Measurements from ENCODE around the gene CTDSPL2.
"Not testable (repeated sequence)": the region's sequence is repeated elsewhere in the genome, so short reads cannot be mapped to it uniquely, and the experiment has no call there.

DNA sequence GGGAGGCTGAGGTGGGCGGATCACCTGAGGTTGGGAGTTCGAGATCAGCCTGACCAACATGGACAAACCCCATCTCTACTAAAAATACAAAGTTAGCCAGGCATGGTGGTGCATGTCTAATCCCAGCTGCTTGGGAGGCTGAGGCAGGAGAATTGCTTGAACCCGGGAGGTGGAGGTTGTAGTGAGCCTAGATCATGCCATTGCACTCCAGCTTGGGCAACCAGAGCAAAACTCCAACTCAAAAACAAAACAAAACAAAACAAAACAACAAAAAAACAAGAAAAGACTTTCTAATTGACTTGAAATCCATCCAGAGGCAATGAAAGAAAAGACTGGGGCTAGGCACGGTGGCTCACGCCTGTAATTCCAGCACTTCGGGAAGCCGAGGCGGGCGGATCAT, 121.7 kb downstream of the CTDSPL2 start:
- TF ChIP-seq, protein P1, sequence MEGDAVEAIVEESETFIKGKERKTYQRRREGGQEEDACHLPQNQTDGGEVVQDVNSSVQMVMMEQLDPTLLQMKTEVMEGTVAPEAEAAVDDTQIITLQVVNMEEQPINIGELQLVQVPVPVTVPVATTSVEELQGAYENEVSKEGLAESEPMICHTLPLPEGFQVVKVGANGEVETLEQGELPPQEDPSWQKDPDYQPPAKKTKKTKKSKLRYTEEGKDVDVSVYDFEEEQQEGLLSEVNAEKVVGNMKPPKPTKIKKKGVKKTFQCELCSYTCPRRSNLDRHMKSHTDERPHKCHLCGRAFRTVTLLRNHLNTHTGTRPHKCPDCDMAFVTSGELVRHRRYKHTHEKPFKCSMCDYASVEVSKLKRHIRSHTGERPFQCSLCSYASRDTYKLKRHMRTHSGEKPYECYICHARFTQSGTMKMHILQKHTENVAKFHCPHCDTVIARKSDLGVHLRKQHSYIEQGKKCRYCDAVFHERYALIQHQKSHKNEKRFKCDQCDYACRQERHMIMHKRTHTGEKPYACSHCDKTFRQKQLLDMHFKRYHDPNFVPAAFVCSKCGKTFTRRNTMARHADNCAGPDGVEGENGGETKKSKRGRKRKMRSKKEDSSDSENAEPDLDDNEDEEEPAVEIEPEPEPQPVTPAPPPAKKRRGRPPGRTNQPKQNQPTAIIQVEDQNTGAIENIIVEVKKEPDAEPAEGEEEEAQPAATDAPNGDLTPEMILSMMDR (conservative IDR thresholded peaks at IDR 0.05 in 1 of 2, IDR thresholded peaks at IDR 0.05 in 1 of 2; ENCODE audit: extremely low read depth in 1 of 2, insufficient read depth in 1 of 2, low read depth in 1 of 2, low read length in 2 of 2): not testable (repeated sequence)
- not testable (repeated sequence) for TF ChIP-seq EZH2 (IDR thresholded peaks at IDR 0.05; ENCODE audit: borderline replicate concordance, low read length)

All from mammary epithelial cell (primary cell).